NT2/D1 (cell line): ENCODE results near the gene NBAS.

Experiments
- SUZ12 ChIP-seq: IDR thresholded peaks from 2 replicates; pipeline ENCODE4 v1.6.1; 2011; ENCODE audit not compliant: insufficient read length, insufficient read depth; ENCODE audit errors: extremely low read depth
- YY1 ChIP-seq: IDR thresholded peaks from 2 replicates; pipeline ENCODE4 v1.6.1; 2011; ENCODE audit not compliant: insufficient read length, insufficient read depth
- ZNF274 ChIP-seq: IDR thresholded peaks from 2 replicates; pipeline ENCODE4 v1.6.1; 2011; ENCODE audit warnings: mild to moderate bottlenecking, low read depth, low read length

GRCh38 chr2:15399241-15399640, 161.9 kb downstream of the NBAS start:
- TF ChIP-seq ZNF274 (no peak), YY1 (no peak), SUZ12 (no peak)
